ENCODE data around the gene MFAP3L.
"Not testable (repeated sequence)": the region's sequence is repeated elsewhere in the genome, so short reads cannot be mapped to it uniquely, and the experiment has no call there.

Gene MFAP3L

GRCh38 chr4:170026253-170027021 is at the start of gene MFAP3L:
Gene MFAP3L (minus strand): TSS chr4:170026395. CDS start chr4:170005877, 20,518 bp downstream.
- DNase-seq (ENCODE audit: low read depth), result peak; percentile 56

DNA sequence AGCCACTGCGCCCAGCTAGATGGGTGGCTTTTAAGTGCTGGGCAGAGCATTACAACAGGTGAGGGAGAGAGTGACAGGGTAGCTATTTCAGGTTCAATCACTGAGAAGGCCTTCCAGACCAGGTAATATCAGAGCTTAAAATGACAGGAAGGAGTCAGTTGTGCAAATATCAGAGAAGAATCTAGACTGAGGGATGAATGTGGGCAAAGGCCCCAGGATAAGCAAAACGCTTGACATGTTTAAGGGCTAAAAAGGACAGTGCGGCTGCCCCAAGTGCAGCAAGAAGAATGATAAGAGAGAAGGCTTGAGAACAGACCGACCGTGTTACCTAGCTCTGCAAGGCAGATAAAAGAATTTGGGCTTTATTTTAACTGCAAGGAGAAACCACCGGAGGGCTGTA is 45.0 kb upstream of the MFAP3L start:
- no peak for DNase-seq (ENCODE audit: low read depth)

- DNase-seq (ENCODE audit: low read depth), result no peak
These were observed 42.4 kb upstream of the MFAP3L start for GRCh38 chr4:170068438-170069128.

- no peak for DNase-seq (ENCODE audit: low read depth)
These were observed 33.2 kb upstream of the MFAP3L start for GRCh38 chr4:170059421-170059820.

DNA sequence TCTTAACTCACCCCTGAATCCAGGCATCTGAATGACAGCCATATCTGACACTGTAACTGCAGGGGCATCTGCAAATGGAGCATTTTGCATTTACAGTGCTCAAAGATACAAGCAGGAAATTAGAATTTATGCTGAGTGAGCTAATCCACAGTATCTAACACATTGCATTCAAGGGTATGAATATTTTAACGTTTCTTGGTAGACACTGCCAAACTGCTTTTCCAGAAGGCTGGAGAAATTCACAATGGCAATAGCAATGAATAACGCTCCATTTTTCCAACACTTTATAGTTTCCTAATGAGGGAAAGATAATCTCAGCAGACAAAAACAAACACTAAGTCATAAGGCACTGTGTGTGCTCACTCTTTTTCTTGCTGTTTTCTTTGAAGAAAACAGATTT is 32.6 kb upstream of the MFAP3L start:
- DNase-seq (ENCODE audit: low read depth), result no peak

DNA sequence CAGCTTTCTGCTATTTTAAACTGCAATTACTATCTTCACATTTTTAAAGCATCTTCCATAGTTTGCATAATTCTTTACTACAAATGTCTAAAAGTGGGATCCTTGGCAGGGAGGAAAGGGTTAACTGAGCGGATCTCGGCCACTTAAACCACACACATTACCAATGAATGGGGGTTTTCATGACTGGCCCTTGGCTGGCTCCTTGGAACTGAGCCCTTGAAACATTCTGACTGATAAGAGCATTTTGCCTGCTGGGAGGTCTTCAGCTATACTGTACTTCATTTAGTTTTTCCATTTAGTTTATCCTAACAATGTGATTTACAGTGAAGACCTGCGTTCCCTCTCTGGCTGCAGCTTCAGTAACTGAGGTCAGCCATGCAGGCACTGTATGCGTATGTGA is 31.7 kb upstream of the MFAP3L start:
- no peak for DNase-seq (ENCODE audit: low read depth)

DNA sequence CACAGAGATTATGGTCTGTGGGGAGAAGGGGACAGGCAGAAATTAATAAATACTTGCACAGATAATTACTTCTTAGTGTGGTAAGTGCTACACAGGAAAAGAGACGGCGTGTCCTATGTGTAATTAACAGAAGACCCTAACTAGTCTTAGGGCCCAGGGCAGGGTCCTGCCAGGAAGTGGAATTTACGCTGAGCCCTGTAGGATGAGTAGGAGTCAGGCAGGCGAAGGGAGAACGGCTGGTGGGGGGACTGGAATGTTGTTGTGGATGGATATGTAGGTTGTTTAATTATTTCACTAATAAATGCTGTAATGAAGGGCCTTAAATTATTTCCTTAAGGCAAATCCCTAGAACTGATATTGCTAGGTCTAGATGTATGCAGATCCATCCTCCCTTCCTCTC is 26.7 kb upstream of the MFAP3L start:
- DNase-seq (ENCODE audit: low read depth), result no peak

- no peak for DNase-seq (ENCODE audit: low read depth)
These were observed 25.2 kb upstream of the MFAP3L start for GRCh38 chr4:170051402-170051801.

DNA sequence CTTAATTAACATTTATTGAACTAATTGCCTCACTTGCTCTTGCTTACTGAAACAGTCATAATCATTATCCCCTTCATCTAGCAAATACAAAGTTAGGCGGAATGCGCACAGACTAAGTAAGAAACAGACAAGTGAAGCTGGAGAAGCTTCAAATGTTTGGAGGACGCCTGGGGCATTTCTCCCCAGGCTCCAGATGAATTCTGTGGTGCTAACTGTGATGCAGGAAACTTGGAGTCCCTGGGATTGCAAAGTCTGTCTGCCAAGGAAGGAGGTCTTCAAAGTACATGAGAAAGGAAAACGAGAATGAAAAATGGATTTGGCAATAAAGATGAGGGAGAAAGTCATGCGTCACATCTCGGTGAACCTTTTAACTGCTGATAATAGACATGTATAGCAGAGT is 23.6 kb upstream of the MFAP3L start:
- DNase-seq (ENCODE audit: low read depth), result no peak

DNA sequence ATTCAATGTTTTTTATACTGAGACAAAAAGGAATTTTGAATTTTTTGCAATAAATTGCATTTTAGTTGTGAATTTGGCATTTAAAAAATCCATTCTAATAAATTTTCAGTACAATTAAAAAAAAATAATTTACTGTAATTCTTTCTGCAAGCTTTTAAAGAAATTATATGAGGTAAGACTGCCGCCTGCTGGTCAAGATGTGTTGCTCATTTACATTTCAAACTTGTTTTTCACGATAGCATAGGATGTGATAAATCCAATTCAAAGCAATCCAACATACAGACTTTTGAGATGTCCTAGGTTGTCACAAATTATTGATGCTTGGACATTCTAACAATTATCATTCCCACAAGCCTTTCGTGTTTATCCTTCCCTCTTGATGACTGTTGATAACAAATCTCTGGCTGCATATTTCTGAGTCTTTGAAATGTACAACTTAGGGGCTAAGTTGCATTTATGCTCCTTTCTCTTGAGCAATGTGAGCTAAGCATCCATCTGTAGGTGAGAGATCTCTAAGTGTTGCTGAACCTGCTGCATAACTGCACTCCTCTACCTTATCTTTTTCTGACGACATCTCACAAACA is 21.7 kb upstream of the MFAP3L start:
- DNase-seq (ENCODE audit: low read depth), result peak; percentile 42

DNA sequence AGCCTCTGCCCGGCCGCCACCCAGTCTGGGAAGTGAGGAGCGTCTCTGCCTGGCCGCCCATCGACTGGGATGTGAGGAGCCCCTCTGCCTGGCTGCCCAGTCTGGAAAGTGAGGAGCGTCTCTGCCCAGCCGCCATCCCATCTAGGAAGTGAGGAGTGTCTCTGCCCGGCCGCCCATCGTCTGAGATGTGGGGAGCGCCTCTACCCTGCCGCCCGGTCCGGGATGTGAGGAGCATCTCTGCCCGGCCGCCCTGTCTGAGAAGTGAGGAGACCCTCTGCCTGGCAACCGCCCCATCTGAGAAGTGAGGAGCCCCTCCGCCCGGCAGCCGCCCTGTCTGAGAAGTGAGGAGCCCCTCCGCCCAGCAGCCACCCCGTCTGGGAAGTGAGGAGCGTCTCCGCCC is 20.0 kb upstream of the MFAP3L start:
- DNase-seq (ENCODE audit: low read depth), result not testable (repeated sequence)

GRCh38 chr4:170040031-170040680 is 14.0 kb upstream of the MFAP3L start:
- DNase-seq (ENCODE audit: low read depth), result no peak

GRCh38 chr4:170038769-170039168 is 12.6 kb upstream of the MFAP3L start:
- no peak for DNase-seq (ENCODE audit: low read depth)

- no peak for DNase-seq (ENCODE audit: low read depth)
These were observed 12.0 kb upstream of the MFAP3L start for GRCh38 chr4:170038232-170038631.

DNA sequence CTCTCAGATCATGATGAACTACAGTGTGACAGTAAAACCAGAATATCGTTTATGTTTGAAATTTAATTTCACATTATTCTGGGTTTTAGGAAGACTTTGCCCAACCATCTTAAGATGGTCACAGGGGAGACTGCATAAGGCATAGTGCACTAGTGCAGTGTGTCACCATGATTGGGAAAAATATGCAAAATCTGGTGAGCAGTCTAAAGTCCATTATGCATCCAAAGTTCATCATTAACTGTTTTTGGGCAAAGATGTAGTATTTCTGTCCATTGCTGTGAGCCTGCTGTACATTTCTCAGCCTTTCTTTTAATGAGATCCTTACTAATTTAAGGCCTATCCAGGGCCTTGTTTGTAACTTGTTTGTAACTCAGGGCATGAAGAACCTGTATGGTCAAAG is 11.3 kb upstream of the MFAP3L start:
- DNase-seq (ENCODE audit: low read depth), result no peak

DNA sequence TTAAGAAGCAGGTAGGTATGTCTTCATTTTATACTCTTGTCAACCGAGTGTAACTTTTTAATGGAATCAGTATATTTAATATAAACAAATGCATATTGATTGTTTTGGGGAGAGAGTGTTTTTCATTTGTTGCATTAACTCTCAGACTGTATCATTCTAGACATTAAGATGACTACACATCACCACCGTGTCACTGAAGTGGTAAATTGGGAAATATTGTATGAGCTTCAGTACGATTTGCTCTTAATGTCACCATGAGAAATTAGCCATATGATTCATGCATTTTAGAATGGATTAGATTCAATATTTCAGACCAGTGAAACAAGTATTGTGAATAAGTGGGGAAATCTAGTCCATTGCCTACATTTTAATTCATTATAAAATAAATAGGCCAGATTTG is 9.7 kb upstream of the MFAP3L start:
- DNase-seq (ENCODE audit: low read depth), result no peak

DNA sequence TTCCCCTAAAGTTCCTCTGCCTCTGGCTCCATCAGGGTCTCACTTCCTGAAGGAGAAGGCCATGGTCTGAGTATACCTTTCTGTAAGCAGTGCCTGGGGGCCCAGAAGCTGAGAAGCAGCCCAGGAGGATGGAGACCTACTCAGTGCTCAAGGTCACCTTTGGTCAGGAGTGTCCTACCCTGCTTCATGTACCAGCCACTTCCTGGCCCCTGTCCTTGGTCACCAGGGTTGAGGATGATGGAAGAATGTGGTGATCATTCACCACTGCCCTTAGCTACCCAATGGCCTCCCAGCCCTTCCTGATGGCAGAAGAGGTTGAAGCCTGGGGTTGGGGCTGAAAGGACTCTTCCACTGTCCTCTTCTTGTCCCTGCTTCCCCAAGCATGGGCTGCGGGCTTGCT is 9.0 kb upstream of the MFAP3L start:
- no peak for DNase-seq (ENCODE audit: low read depth)

GRCh38 chr4:170033999-170034398 is 7.8 kb upstream of the MFAP3L start:
- DNase-seq (ENCODE audit: low read depth), result no peak

DNA sequence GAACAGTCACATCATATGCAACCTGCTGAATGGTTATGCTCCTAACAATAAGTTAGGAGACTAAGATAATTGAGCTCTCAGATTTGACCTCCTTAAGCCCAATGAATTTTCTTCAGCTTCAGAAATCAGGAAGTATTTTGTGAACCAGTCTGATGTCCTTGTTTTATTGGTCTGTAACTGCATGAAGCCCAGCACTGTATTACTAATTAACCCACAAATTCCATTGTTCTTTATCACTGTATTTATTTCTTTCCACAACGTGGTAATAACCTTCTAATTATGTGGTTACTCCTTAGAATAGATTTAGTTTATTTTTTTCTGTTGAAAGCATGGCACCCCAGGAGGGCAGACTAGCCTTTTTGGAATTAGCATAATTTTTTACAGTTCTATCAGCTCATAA is 3.9 kb upstream of the MFAP3L start:
- DNase-seq (ENCODE audit: low read depth), result no peak

DNA sequence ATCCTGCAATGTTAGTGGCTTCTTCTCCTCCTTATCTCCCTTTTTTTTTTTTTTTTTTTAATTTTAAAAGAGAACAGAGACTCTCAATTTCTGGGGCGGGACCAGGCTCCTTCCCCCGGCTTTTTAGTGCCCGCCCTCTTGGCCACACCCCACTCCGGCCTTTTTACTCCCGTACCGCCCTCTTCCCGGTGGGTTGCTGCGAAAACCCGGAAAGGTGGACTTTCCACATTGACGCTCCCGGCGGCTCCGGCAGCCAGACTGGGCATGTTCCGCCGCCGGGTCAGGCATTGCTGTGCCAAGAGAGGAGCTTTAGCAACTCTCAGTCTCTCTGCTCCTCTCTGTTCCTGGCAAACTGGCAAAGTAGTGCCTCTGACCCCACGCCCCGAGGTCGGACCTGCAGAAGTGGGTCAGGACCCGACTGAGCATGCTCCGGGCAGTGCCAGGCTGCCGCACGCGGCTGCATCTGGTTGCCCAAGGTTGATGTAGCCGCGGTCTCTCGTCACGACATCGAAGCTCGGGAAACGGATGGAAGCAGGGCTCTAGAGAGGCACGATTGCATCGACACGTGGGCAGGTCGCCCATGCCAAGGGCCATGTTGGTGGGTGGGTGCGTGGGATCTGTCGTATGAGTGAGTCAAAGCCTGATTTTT is 1.1 kb upstream of the MFAP3L start:
- peak; percentile 79 for DNase-seq (ENCODE audit: low read depth)

- no peak for DNase-seq (ENCODE audit: low read depth)
These were observed 507 bp downstream of the MFAP3L start for GRCh38 chr4:170025523-170026252.

DNA sequence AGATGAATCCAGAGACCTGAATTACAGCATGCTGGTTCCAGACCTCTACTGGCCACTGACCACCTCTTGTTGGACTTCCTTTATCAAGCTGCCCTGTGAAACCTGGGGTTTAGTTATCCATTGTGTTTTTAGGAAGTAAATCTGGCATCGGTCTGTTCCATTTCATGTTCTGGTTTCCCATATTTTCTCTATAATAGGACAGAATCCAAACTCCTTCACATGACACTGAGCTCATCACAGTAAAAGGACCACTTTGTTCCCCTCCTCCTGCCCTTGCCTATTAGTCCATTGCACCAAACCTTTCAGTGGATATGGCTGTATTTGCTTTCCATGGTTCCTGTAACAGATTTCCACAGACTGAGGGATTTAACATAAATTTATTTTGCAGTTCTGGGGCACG is 4.0 kb downstream of the MFAP3L start:
- no peak for DNase-seq (ENCODE audit: low read depth)

All from stimulated activated CD8-positive, alpha-beta memory T cell treated with anti-CD3 and anti-CD28 coated beads, Interleukin-12 subunit alpha, Interleukin-12 subunit beta, amount 100 ng/mL, for 1 hour (primary cell).